Activated effector memory CD4-positive, alpha-beta T cell treated with Interleukin-2 at 50 U/mL for 16 hours (primary cell): ENCODE measurements around the gene ENTHD1.
"Not testable (repeated sequence)": the region's sequence is repeated elsewhere in the genome, so short reads cannot be mapped to it uniquely, and the experiment has no call there.

ENCODE experiments used
- DNase-seq: peaks from one replicate; pipeline ENCODE4 v3.0.0-alpha.2; 2020

The ENTHD1 gene

DNA sequence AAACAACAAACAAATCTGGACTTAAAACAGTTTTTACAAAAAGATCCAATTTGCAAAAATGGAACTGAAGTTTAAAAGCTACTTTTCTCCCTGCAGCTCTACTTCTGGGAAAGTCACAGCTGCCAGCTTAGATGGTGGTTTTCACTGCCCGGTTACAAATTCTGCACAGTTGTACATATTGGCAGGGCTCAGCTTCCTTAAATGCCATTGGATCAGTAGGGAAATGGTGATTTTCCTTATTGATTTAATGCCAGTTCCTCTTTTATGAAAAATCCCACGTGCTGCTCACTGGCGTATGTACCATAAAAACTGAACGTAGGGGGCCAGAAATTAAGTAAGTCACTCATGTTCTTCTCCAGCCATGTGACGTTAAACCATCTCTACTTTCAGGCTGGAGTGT lies 30.1 kb upstream of the ENTHD1 start:
- no peak for DNase-seq

GRCh38 chr22:39920134-39920743 lies 26.7 kb upstream of the ENTHD1 start:
- peak; percentile 50 for DNase-seq

GRCh38 chr22:39917776-39918495 lies 24.4 kb upstream of the ENTHD1 start:
- no peak for DNase-seq

GRCh38 chr22:39917197-39917643 lies 23.7 kb upstream of the ENTHD1 start:
- DNase-seq: no peak

GRCh38 chr22:39916496-39916895 lies 22.9 kb upstream of the ENTHD1 start:
- no peak for DNase-seq

- DNase-seq: no peak
Measured at GRCh38 chr22:39915295-39915726, 21.8 kb upstream of the ENTHD1 start.

- DNase-seq: no peak
Measured at GRCh38 chr22:39914584-39914983, 21.0 kb upstream of the ENTHD1 start.

DNA sequence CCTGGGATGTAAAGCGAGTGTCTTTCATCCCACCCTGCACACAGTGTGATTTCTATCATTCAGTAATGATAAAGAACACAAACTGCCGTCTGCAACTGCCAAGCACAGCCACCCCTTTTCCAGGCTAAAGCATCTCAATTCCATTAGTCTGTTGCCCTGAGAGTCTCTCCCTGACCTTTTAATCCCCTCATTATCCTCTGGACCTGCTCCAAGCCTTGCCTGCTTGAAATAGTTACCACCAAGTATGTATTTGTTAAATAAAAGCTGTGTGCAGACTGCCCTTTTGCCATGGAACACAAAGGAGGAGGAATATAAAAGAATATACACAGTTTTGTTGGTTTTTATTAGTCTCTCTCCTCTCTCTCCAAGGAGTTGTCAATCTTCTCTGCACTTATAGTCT lies 20.3 kb upstream of the ENTHD1 start:
- no peak for DNase-seq

GRCh38 chr22:39913321-39913720 lies 19.8 kb upstream of the ENTHD1 start:
- DNase-seq: no peak

- no peak for DNase-seq
Measured at GRCh38 chr22:39910876-39911613, 17.5 kb upstream of the ENTHD1 start.

DNA sequence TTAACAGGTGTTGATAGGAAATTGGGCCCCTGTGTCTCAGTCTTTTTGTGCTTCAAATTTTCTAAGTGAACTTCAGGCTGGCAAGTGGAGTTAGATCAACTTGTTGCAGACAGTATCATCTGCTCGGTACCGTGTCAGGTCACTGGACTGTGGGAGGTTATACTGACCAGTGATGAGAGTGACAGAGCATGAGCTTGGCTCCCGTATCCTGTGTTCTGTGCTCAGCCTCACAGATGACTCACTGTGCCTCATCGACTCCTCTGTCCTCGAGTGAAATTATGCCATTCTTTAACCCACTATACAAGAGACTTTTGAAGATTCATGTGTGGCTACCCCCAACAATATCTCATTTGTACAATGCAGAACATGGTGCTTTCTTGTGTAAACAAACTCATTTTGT lies 15.2 kb upstream of the ENTHD1 start:
- DNase-seq: no peak

GRCh38 chr22:39908136-39908535 lies 14.6 kb upstream of the ENTHD1 start:
- DNase-seq: no peak

DNA sequence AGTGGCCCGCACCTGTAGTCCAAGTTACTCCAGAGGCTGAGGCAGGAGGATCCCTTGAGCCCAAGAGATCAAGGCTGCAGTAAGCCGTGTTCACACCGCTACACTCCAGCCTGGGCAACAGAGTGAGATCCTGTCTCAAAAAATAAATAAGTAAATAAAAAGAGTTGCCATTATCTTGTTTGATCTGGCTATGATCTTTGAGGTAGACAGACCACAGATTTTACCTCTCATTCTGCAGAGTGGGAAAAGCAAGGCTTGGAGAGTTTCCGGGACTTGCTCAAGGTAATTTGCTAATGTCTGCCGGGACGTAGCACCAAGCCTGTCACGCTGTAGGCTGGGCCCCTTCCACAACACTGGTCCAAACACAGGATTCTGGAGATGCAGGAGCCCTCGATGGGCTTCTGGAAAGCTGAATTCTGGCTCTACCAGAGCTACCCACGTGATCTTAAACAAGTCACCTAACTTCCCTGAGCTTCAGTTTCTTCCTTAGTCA lies 14.1 kb upstream of the ENTHD1 start:
- no peak for DNase-seq

DNA sequence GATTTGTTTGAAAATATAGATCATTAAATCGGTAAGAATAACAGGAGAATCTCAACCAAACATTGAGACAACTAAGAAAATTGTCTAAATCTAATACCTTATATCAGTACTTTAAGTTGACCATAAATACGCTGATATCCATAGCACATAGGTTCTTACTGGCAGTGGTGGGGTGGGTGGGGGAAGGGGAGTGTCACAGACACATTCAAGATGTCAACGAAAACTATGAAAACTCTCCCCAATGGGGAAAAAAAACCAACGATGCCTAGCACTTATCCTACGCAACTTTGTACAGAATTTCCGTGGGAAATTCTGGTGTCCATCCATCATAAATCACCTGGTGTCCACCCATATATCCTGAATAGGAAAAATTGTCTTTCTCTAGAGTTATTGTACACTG lies 13.5 kb upstream of the ENTHD1 start:
- no peak for DNase-seq

DNA sequence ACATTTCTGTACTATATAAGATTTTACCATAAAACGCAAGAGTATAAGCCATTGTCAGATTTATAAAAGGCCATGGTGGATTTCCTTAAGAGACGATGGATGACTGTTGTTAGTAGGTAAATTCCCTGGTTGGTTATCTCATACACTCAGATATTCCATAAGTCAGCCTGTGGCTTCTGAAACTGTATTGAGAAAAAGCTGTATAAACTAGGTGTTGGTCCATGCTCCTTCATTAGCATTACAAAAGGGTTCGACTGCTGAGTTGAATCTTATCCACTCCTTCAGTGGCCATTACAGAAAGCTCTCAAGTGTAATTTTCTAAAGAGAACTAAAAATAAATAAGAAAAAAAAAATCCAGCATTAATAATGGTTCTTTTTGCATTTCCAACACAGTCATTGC lies 12.6 kb upstream of the ENTHD1 start:
- DNase-seq: no peak

GRCh38 chr22:39905687-39906086 lies 12.1 kb upstream of the ENTHD1 start:
- DNase-seq: no peak

- DNase-seq: no peak
Measured at GRCh38 chr22:39904862-39905261, 11.3 kb upstream of the ENTHD1 start.

- not testable (repeated sequence) for DNase-seq
Measured at GRCh38 chr22:39904024-39904423, 10.5 kb upstream of the ENTHD1 start.

DNA sequence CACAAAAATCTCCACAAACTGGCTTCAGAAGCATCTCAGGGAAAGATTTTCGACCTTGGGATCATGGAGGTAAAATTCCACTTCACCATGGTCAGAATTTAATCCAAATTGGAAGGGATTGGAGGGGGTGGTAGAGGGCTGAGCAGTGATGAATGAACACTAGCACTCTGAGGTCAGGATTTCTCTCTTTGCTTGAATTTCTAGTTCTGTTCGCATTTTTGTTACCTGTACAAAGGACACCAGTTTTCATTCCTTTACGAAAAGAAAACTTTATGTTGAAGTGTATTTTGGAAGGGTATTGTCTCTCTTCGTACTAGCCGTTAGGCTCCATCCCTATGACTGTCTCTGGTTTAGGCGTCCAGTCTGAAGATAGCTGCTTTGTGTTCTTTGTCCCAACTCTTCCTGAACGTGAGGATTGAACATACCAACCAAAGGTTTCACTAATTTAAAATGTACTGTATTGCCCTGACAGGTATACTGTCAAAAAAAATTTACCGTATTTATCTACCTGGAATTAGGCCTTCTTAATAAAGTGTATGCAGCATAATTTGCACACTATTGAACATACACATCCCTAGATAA lies 8.1 kb upstream of the ENTHD1 start:
- no peak for DNase-seq

- peak; percentile 68 for DNase-seq
Measured at GRCh38 chr22:39900306-39901227, 7.0 kb upstream of the ENTHD1 start, which contains the start of gene GRAP2. Gene GRAP2, plus strand, starts transcription at chr22:39901084. Its CDS starts 46,023 bp downstream, at chr22:39947107.

- DNase-seq: no peak
Measured at GRCh38 chr22:39898997-39899396, 5.4 kb upstream of the ENTHD1 start.

GRCh38 chr22:39897841-39898240 lies 4.3 kb upstream of the ENTHD1 start:
- no peak for DNase-seq
